Stimulated activated memory B cell treated with anti-CD40 and anti-IgM and Interleukin-4, amounts not matched to agents 10 μg/mL and 1 μg/mL and 100 μg/mL, for 72 hours (primary cell): ENCODE measurements around the gene FAM47C.
"Not testable (repeated sequence)": the region's sequence is repeated elsewhere in the genome, so short reads cannot be mapped to it uniquely, and the experiment has no call there.

Experiments
- ATAC-seq: fragments of 150-1000 bp; cut with Tn5 transposase; 2 replicates; pipeline ENCODE4 v1.10.0; 2021
- H3K27ac Mint-ChIP-seq: one replicate; pipeline ENCODE4 v1.8.0; 2022; ENCODE audit warnings: mild to moderate bottlenecking, mixed read lengths
- H3K27me3 Mint-ChIP-seq: one replicate; pipeline ENCODE4 v1.8.0; 2022; ENCODE audit warnings: mixed read lengths
- H3K36me3 Mint-ChIP-seq: one replicate; pipeline ENCODE4 v1.8.0; 2022; ENCODE audit warnings: mixed read lengths
- H3K4me1 Mint-ChIP-seq: one replicate; pipeline ENCODE4 v1.8.0; 2022; ENCODE audit warnings: mixed read lengths
- H3K4me3 Mint-ChIP-seq: one replicate; pipeline ENCODE4 v1.8.0; 2022; ENCODE audit warnings: mild to moderate bottlenecking, moderate library complexity, mixed read lengths
- H3K9me3 Mint-ChIP-seq: one replicate; pipeline ENCODE4 v1.8.0; 2022; ENCODE audit warnings: mixed read lengths

Gene FAM47C

DNA sequence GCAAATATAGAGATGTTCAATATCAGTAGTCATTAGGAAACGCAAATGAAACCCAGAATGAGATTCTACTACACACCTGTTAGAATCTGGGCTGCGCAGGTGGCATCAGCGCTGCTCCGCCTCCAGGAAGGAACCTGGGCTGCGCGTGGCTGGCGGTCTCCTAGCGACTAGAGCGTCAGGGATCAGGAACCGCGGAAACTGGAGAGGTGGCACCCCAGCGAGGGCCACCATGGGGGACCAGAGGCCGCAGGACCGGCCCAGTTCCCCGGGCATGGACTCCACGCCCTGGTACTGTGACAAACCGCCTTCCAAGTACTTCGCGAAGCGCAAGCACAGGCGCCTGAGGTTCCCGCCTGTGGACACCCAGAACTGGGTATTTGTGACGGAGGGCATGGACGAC, at the start of gene FAM47C:
FAM47C (plus strand) TSS at position 185 of the 400 bp plus-strand sequence; CDS start at position 230, 45 bp downstream.
- not testable (repeated sequence) for H3K36me3 Mint-ChIP-seq, H3K4me1 Mint-ChIP-seq, H3K4me3 Mint-ChIP-seq, H3K9me3 Mint-ChIP-seq, H3K27me3 Mint-ChIP-seq, H3K27ac Mint-ChIP-seq, ATAC-seq

DNA sequence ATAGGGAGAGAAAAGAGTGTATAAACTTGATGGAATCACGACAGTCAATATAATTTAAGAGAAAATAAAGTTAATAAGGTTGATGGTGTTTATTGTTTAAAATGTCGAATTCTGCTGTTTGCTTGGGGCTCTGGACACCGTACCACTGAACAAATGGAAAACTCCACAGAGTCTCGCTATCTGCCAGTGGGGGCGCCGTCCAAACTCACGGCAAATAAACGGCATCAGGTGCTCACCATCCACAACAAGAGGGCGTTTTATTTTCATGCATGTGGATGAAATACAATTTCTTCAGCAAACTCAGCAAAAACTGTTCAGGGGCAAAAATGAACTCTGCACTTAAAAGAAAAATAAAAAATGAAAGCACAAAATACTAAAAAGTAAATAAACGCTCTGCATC, 46.6 kb upstream of the FAM47C start:
- peaks cover 6% of the 10 kb centered on the region for H3K27me3 Mint-ChIP-seq
- no peak for ATAC-seq
- H3K9me3 Mint-ChIP-seq = no peaks in the 10 kb centered on the region
- no peaks in the 10 kb centered on the region for H3K36me3 Mint-ChIP-seq
- no peaks in the 10 kb centered on the region for H3K4me1 Mint-ChIP-seq
- H3K27ac Mint-ChIP-seq = no peak overlapping the region
- H3K4me3 Mint-ChIP-seq = no peak overlapping the region

DNA sequence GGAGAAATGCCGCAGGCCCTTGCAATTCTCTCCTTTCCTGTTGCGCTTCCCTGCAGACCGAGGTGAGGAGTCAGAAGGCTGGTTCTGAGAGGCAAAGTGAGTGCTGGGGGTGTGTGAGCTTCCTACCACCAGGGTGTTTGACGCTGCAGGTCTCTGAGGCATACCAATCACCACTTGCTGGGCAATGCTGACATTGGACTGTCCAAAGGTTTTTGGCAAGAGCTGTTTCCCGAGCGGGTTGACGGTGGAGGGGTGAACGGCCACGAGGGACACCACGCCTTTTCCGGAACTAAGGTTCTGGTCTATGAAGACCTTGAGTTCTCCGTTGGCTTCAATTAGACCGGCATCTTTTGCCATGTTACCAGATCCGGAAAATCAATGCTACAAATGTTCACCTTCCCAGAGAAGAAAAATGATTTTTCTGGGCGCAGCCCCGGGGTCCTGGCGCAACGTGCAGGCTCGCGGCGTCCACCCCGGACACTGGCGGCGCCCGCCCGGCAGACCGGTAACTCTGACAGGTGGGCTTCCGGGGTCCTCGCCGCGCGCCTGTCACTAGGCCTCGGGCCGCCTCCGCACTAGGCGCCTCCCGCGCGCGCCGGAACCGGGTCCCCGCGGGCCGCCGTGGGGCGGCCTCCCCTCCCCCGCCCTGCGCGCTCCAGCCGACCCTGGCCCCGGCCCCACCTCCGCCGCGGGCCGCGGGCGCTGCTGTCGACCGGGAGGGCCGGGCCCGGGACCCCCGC, 44.9 kb upstream of the FAM47C start:
- peaks cover 2% of the 10 kb centered on the region for H3K9me3 Mint-ChIP-seq
- no peak overlapping the region for H3K27ac Mint-ChIP-seq
- no peaks in the 10 kb centered on the region for H3K4me1 Mint-ChIP-seq
- no peaks in the 10 kb centered on the region for H3K36me3 Mint-ChIP-seq
- H3K4me3 Mint-ChIP-seq = no peak overlapping the region
- no peak for ATAC-seq
- H3K27me3 Mint-ChIP-seq = no peaks in the 10 kb centered on the region

DNA sequence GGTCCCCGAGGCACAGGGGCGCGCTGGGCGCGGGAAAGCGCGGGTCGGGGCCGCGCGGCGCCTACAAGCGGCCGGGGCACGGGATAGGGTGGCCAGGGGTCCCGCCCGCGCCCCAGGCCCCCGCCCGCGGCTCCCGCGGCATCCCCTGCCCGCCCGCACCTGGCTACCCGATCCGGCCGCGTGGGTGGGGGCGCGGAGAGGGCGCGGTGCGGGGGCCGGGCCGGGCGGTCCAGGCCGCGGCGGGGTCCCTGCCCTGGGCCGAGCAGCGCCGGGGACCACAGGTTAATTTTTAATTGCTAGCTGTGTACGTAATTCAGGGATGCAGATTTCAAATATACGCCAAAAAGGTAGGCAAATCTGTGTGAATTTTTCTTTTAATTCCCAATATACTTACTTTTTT, 44.3 kb upstream of the FAM47C start:
- Mint-ChIP-seq H3K4me1 (no peaks in the 10 kb centered on the region), H3K9me3 (peaks cover 2% of the 10 kb centered on the region), H3K4me3 (no peak overlapping the region), H3K27ac (no peak overlapping the region), H3K27me3 (no peaks in the 10 kb centered on the region), H3K36me3 (no peaks in the 10 kb centered on the region)
- peak; percentile 12 for ATAC-seq

DNA sequence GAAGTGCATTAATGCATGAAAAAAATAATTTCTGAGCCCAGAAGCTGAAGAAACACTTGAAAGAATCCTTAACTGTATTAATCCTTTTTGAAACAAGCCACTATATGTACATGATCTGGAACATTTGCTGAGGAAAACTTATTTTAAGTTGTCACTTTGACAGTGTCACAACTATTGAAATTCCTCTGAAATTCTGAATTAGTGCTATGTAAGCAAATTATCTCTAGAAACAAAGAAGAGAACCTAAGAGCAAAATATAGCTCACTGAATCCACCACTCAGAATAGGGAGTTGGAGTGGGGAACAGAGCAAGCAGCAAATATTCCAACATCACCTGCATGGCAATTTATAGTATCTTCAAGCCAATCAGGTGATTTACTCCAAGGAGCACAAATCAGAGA, 34.6 kb upstream of the FAM47C start:
- Mint-ChIP-seq H3K4me3 (no peak overlapping the region), H3K36me3 (no peaks in the 10 kb centered on the region), H3K9me3 (no peaks in the 10 kb centered on the region), H3K27me3 (no peaks in the 10 kb centered on the region), H3K27ac (no peak overlapping the region), H3K4me1 (no peaks in the 10 kb centered on the region)
- ATAC-seq = no peak

DNA sequence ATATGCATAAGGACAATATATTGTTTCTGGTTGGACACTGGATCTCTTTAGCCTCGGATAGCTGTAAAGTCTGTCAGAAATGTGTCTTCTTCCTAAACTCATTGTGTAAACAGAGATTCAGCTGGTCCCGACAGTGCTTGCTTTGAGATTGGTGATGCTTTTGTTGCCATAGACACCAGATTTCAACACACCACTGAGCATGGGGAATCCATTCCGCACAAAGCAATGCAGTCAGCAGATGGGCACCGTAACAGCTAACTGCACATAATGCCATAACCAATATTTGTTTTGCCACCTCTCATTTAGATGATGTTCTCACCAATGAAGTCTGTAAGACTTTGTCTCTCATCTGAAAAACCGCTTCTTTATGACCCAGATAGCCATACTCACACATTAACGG, 33.3 kb upstream of the FAM47C start:
- no peak overlapping the region for H3K4me3 Mint-ChIP-seq
- H3K27me3 Mint-ChIP-seq = no peaks in the 10 kb centered on the region
- H3K4me1 Mint-ChIP-seq = no peaks in the 10 kb centered on the region
- H3K9me3 Mint-ChIP-seq = no peaks in the 10 kb centered on the region
- no peaks in the 10 kb centered on the region for H3K36me3 Mint-ChIP-seq
- H3K27ac Mint-ChIP-seq = no peak overlapping the region
- ATAC-seq = no peak

DNA sequence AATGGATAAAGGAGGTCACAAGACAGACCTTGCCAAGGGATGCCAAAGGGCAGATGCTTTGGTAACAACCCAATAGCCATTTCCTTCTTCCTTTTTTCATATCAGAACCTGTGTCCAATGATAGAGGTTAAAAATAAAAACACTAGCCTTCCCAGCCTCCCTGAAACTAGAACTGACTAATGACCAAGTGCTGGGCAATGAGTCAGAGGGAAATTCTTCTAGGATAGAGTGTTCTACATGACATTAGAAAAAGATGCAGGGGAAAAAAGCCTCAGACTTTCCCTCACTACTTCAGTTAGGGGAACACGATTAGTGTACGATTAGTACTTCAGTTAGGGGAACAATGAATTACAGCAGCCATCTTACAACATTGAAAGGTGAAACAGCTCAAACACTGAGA, 29.3 kb upstream of the FAM47C start:
- no peaks in the 10 kb centered on the region for H3K36me3 Mint-ChIP-seq
- no peaks in the 10 kb centered on the region for H3K27me3 Mint-ChIP-seq
- H3K27ac Mint-ChIP-seq = no peak overlapping the region
- H3K4me3 Mint-ChIP-seq = no peak overlapping the region
- H3K4me1 Mint-ChIP-seq = no peaks in the 10 kb centered on the region
- ATAC-seq = no peak
- H3K9me3 Mint-ChIP-seq = no peaks in the 10 kb centered on the region

DNA sequence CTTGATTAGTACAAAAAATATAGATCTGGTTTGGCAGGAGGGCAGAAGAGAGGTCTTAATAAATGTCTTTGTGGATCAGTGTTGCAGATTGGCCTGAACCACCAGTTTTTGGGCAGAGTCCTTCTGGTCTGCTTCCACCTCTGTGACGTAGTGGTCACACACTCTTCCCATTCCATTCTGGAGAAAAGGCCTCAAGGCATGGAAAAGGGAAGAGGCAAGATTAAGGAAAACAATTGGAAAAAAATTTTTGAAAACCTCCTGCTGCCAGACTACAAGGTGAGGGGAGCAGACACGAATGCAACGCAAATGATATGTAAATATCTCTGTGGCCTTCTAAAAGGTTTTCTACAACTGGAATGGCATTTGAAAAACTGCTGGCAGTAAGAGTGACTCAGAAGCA, 24.3 kb upstream of the FAM47C start:
- peaks cover 3% of the 10 kb centered on the region for H3K9me3 Mint-ChIP-seq
- no peak overlapping the region for H3K27ac Mint-ChIP-seq
- H3K4me1 Mint-ChIP-seq = no peaks in the 10 kb centered on the region
- H3K4me3 Mint-ChIP-seq = no peak overlapping the region
- no peaks in the 10 kb centered on the region for H3K36me3 Mint-ChIP-seq
- H3K27me3 Mint-ChIP-seq = peaks cover 9% of the 10 kb centered on the region
- no peak for ATAC-seq

DNA sequence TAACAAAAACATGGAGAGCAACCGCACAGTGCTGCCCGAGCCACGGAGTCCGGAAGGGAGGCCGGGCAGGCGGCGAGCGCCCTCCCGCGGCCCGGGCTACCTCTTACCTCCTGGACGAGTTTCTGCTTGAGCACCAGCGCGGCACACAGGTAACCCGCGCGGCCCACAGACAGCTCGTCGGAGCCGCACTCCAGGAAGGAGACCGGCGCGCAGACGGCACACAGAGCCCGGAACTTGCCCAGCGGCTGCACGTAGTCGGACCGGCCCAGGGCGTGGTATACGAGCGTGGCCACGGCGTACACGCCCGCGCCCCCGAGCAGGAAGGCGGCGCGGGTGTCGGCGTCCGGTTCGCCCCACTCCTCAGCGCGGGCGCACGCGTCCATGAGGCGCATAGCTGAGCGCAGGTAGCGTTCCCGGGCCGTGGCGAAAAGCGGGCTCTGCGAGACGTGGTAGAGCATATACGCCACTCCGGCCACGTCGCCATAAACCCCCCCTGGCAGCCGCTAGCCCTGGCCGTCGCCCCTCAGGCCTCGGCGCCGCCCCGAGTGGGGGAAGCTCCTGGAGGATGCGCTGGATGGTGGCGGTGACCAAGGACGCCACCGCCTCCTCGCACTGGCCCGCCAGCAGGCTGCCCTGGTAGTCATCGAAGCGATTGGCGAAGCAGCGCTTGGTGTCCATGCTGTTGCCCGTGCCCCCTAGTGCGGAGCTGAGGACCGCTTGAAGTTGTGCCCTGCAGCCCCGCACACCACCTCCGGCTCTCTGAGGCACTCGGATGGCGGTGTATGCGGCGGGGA, 22.6 kb upstream of the FAM47C start:
- H3K27me3 Mint-ChIP-seq = not testable (repeated sequence)

DNA sequence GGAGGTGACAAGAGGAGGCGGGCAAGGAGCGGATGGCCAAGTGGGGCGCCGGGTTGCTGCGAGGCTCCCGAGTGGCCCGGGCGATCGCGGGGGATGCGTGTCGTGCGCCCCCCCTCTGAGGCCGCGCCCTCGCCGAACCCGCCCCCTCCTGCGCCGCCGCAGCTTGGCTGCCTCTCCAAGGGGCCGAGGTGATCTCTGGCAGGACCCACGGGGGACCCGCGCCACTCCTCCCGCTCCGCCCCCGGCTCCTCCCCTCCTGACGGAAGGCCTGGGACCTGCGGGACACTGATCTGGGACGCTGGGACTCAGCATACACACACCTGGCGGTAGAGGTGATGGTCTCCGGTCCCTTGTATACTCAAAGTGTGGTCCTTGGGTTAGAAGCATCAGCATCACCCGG, 21.9 kb upstream of the FAM47C start:
- no peaks in the 10 kb centered on the region for H3K4me1 Mint-ChIP-seq
- peaks cover 3% of the 10 kb centered on the region for H3K9me3 Mint-ChIP-seq
- H3K4me3 Mint-ChIP-seq = no peak overlapping the region
- H3K27ac Mint-ChIP-seq = no peak overlapping the region
- ATAC-seq = no peak
- H3K36me3 Mint-ChIP-seq = no peaks in the 10 kb centered on the region
- H3K27me3 Mint-ChIP-seq = peaks cover 9% of the 10 kb centered on the region

More for the DNA sequence above, 22.6 kb upstream of the FAM47C start:
- not testable (repeated sequence) for H3K36me3 Mint-ChIP-seq, ATAC-seq, H3K27ac Mint-ChIP-seq, H3K9me3 Mint-ChIP-seq, H3K4me1 Mint-ChIP-seq
- H3K4me3 Mint-ChIP-seq = peak overlapping the region; percentile 25

DNA sequence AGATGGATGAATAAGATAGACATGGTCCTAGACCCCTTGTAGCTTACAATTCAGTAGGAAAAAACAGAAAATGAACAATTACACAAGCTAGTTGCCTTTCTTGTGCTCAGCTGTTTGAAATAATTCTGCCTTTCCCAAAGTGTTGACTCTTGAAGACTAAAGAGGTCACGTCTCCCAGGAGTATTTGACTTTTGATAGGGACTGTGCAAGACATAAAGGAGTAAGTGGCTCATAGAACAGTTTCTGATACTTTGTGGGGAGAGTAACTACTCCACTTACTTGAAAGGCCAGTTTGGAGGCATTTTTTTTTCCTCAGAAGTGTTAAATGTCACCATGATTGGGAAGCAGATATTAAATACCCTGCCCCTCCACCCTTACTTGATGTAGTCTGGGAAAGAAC, 21.0 kb upstream of the FAM47C start:
- not testable (repeated sequence) for H3K9me3 Mint-ChIP-seq, ATAC-seq, H3K27me3 Mint-ChIP-seq, H3K27ac Mint-ChIP-seq, H3K4me3 Mint-ChIP-seq, H3K36me3 Mint-ChIP-seq, H3K4me1 Mint-ChIP-seq

DNA sequence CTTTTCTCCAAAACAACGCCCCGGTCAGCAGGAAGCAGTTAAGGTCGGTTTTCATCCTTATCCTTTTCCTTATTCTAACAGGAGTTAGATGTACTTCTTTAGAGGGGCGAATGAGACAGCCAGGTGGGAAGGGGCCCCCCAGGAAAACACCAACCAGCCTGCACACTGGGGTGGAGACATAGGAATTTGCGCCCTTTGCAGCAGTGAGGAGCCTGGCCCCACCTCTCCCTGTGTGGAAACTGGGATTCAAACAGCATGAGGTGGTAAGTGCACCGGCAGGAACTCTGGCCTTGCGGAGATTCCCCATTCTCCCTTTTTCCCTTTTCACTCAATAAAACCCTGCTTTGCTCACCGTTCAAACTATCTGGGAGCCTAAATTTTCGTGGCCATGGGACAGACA, 8.0 kb upstream of the FAM47C start:
- Mint-ChIP-seq H3K4me1 (no peaks in the 10 kb centered on the region), H3K4me3 (no peak overlapping the region), H3K27me3 (no peaks in the 10 kb centered on the region), H3K27ac (no peak overlapping the region), H3K36me3 (no peaks in the 10 kb centered on the region), H3K9me3 (no peaks in the 10 kb centered on the region)
- ATAC-seq = no peak

DNA sequence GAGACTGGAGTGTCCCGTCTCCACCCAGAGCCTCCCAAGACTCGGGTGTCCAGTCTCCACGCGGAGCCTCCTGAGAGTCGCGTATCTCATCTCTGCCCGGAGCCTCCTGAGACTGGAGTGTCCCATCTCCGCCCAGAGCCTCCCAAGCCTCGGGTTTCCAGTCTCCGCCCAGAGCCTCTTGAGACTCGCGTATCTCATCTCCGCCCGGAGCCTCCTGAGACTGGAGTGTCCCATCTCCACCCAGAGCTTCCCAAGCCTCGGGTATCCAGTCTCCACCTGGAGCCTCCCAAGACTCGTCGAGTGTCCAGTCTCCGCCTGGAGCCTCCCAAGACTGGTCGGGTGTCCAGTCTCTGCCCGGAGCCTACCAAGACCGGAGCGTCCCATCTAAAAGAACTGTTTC, 2.3 kb downstream of the FAM47C start:
- no peaks in the 10 kb centered on the region for H3K36me3 Mint-ChIP-seq
- H3K27me3 Mint-ChIP-seq = no peaks in the 10 kb centered on the region
- H3K27ac Mint-ChIP-seq = no peak overlapping the region
- no peak for ATAC-seq
- H3K9me3 Mint-ChIP-seq = no peaks in the 10 kb centered on the region
- H3K4me1 Mint-ChIP-seq = no peaks in the 10 kb centered on the region
- H3K4me3 Mint-ChIP-seq = no peak overlapping the region

DNA sequence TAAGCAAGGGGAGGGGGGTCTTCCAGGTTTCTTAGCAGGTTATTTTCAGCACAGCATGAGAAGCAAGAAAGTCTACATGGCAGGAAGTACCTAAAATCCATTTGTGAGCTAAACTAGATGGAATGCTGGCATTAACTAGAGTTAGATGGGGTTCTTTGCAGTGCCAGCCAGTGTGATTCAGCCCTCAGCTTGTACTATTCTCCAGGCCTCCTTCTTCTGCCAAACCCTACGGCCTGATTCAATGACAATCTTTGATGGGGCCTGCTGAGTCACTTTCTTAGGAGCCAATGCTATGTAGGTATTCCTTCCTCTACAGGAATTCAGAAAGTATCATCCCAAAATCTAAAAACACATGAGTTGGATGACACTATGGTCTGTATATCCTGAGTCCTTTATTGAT, 26.1 kb downstream of the FAM47C start:
- not testable (repeated sequence) for H3K27me3 Mint-ChIP-seq, H3K4me3 Mint-ChIP-seq, H3K36me3 Mint-ChIP-seq, ATAC-seq, H3K27ac Mint-ChIP-seq, H3K9me3 Mint-ChIP-seq, H3K4me1 Mint-ChIP-seq

DNA sequence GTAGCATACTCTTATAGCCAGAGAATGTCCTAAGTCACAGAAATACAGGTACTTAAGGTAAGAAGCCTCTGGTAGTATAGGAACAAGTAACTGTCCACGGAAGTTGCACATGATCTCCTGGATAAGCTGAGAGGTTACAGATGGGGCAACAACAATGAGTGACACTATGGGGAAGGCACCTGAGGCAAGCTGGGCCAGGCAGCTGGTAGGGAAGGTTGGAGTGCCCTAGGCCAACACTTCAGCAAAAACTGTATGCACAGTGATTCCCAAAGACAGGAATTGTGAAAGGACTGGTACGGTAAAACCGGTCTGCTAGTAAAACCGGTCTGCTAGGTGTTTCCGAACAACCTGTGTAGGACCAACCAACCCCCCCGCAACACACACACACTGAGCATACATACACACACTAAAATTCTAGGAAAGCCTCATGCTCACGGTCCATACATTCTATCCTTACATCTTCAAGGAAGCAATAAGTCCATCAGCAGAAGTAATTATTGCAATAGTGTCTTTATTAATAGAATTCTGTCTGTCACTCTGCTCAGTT, 28.6 kb downstream of the FAM47C start:
- H3K27me3 Mint-ChIP-seq, H3K4me1 Mint-ChIP-seq, H3K9me3 Mint-ChIP-seq, ATAC-seq, H3K36me3 Mint-ChIP-seq, H3K27ac Mint-ChIP-seq, H3K4me3 Mint-ChIP-seq: not testable (repeated sequence)

DNA sequence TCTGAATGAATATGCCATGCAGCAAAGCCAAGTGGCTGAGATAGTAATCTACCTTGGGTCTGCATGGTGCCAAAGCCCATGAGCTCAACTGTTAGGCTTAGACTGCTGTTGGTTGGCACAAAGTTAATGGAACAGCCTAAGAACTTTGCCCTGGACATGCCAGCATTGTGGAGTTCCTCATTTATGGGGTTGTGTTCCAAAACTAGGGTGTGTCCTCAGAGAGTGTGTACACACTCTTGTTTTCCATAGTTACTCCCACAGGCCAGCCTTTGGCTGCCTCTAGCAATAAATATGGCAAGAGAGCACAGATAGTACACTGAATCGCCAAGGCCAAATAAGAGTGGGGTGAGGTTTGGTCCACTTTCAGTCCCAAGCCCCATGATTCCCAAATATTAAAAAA, 30.6 kb downstream of the FAM47C start:
- H3K9me3 Mint-ChIP-seq, H3K27ac Mint-ChIP-seq, H3K4me3 Mint-ChIP-seq, H3K36me3 Mint-ChIP-seq, H3K4me1 Mint-ChIP-seq, ATAC-seq, H3K27me3 Mint-ChIP-seq: not testable (repeated sequence)
